Effector memory CD8-positive, alpha-beta T cell (primary cell): ENCODE measurements around the gene HMG20A.

Experiments
- ATAC-seq: fragments of 150-1000 bp; cut with Tn5 transposase; replicated peaks from 2 replicates; pipeline ENCODE4 v1.10.0; 2021; ENCODE audit warnings: mild to moderate bottlenecking, moderate library complexity
- DNase-seq, 3 experiments: peaks; one replicate each; pipeline ENCODE4 v3.0.0; 2021
- H3K27ac Mint-ChIP-seq, 2 donors: one replicate each; pipeline ENCODE4 v1.8.0; 2022; ENCODE audit warnings: mild to moderate bottlenecking in 2 of 2, mixed read lengths in 2 of 2, moderate library complexity in 2 of 2
- H3K27me3 Mint-ChIP-seq, 2 donors: one replicate each; pipeline ENCODE4 v1.8.0; 2022; ENCODE audit warnings: mixed read lengths in 2 of 2
- H3K36me3 Mint-ChIP-seq: one replicate; pipeline ENCODE4 v1.8.0; 2022; ENCODE audit warnings: mild to moderate bottlenecking, moderate library complexity, mixed read lengths; ENCODE audit not compliant: insufficient read depth
- H3K4me1 Mint-ChIP-seq, 2 donors: one replicate each; pipeline ENCODE4 v1.8.0; 2022; ENCODE audit warnings: low read depth in 2 of 2, mixed read lengths in 2 of 2
- H3K4me3 Mint-ChIP-seq, 2 donors: one replicate each; pipeline ENCODE4 v1.8.0; 2022; ENCODE audit warnings: mild to moderate bottlenecking in 2 of 2, mixed read lengths in 2 of 2, moderate library complexity in 2 of 2
- H3K9me3 Mint-ChIP-seq, 2 donors: one replicate each; pipeline ENCODE4 v1.8.0; 2022; ENCODE audit warnings: mixed read lengths in 2 of 2

HMG20A gene

DNA sequence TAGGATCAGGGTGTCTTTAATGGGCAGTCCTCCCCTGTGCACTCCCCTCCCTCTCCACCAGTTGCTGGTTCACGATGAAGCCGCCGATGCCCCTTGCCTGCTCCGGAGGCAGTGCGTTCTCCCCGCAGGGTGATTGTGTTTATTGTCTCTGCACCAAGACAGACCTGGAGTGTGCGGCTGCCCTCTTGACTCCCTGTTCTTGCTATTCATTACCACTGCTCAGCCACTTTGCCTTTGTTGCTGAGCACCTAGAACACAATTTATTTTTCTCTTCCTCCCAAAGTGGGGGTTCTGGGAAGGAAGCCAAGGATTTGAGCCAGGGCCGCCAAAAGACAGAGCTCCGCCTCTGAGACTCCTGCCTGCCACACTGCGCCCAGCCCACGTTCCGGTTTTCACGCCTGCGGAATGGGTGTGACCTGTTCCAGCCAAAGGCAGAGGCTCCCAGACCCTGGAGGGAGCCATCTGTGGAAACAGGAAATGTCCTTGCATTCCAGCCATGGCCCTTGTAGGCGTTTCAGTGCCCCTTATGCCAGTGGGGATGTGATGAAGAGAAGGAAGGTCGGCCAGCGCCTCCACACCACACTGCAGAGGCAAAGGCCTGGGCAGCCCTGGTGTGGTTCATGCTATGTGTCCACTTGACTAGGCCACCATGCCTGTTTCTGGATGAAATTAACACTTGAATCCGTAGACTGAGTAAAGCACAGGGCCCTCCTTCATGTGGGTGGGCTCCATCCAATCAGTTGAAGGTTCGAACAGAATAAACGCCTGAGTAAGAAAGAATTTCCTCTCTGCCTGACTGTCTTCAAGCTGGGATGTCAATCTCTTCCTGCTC, 85.8 kb downstream of the HMG20A start:
- H3K27ac Mint-ChIP-seq: no peak overlapping the region
- no peak for ATAC-seq
- H3K9me3 Mint-ChIP-seq: no peaks in the 10 kb centered on the region
- H3K4me1 Mint-ChIP-seq: peaks cover 0 to 4% of the 10 kb centered on the region in 2 donors
- no peaks in the 10 kb centered on the region for H3K36me3 Mint-ChIP-seq
- DNase-seq: no peak
- no peaks in the 10 kb centered on the region for H3K27me3 Mint-ChIP-seq
- H3K4me3 Mint-ChIP-seq: no peak overlapping the region

DNA sequence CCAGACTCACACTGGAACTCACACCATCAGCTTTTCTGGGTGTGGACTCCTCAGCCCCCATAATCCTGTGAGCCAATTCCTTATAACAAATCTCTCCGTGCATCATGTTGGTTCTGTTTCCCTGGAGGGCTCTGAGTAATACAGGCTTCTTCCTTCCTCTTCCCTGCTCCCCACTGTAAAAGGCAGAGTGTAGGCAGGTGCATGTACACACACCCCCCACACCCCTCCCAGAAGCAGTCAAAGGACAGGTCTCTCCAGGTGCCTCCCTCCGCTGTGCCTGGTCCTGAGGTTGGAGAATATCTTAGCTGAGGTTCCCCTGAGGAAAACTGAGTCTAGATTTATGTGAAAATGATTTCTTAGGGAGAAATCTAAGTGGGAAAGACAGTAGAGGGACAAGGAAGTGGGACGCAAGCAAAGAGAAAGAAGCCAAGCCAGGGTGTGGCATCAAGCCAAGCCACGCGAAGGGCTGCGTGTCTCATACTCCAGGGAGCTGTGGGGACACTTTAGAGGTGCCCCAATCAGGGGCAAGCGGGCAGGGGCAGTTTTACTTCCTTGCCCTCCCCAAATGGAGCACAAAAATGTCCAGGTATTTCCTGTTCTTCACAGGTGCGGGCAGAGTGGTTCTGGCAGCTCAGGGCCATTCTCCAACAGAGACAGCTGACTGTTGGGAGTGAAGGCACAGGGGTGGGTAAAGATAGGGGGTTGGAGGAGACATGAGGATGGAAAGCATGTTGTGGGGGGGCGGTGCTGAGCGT, 86.6 kb downstream of the HMG20A start:
- ATAC-seq (no peak), DNase-seq (no peak)
- Mint-ChIP-seq H3K4me3 (no peak overlapping the region), H3K36me3 (no peaks in the 10 kb centered on the region), H3K27me3 (no peaks in the 10 kb centered on the region), H3K4me1 (peaks cover 0 to 4% of the 10 kb centered on the region in 2 donors), H3K27ac (no peak overlapping the region), H3K9me3 (no peaks in the 10 kb centered on the region)

DNA sequence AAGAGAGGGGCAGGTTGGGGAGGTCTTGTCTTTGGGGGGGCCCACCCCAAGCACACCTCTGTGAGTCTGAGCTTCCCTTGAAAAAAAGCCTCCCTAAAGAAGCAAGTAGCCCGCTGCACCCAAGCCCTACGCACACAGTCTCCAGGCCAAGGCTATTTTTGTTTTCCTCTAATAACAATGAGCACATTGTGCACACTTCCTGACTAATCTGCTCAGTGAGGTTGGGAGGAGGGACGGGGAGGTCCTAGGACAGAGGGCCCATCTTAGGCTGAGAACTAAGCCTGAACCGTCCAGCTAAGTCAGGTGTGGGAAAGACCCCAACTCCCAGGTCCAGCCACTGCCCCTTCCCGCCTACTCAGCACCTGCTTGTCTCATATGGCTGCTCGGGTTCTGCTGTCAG, 87.2 kb downstream of the HMG20A start:
- Mint-ChIP-seq H3K36me3 (no peaks in the 10 kb centered on the region), H3K4me1 (peaks cover 0 to 4% of the 10 kb centered on the region in 2 donors), H3K27ac (no peak overlapping the region), H3K4me3 (no peak overlapping the region), H3K9me3 (no peaks in the 10 kb centered on the region), H3K27me3 (no peaks in the 10 kb centered on the region)
- DNase-seq (no peak), ATAC-seq (no peak)

DNA sequence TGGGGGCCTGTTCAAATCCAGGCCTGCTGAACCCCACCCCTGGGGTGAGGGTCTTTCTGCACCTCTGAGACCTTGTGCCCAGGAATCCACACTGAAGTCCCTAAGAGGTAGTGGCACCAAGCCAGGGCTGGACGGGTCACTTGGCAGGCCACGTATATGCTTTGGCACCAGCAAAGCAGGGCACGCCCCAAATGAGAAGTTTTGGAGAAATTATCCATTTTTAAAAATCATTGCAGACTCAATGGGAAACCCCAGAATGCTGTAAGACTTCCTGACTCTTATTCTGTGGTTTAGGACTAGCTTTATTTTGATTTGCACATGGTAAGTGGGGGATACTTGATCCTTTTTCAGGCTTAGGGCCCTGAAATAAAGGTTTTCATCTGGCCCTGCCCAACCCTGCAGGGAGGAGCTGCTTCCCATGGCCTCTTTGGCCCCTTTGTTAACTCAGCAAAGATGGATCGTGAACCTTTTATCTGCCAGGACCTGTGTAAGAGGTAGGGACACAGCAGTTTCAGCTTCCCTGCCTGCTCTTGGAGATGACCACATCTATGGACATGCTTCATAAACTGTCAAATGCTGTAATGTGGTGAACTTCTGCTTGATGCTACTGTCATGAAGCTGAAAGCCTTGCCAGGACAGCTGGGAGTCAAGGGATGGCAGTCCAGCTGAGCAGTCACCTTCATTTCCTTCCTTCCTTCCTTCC, 88.0 kb downstream of the HMG20A start:
- no peak overlapping the region for H3K27ac Mint-ChIP-seq
- ATAC-seq (no peak), DNase-seq (no peak)
- H3K4me3 Mint-ChIP-seq: no peak overlapping the region
- peaks cover 0 to 4% of the 10 kb centered on the region in 2 donors for H3K4me1 Mint-ChIP-seq
- no peaks in the 10 kb centered on the region for H3K9me3 Mint-ChIP-seq
- H3K27me3 Mint-ChIP-seq: no peaks in the 10 kb centered on the region
- no peaks in the 10 kb centered on the region for H3K36me3 Mint-ChIP-seq

DNA sequence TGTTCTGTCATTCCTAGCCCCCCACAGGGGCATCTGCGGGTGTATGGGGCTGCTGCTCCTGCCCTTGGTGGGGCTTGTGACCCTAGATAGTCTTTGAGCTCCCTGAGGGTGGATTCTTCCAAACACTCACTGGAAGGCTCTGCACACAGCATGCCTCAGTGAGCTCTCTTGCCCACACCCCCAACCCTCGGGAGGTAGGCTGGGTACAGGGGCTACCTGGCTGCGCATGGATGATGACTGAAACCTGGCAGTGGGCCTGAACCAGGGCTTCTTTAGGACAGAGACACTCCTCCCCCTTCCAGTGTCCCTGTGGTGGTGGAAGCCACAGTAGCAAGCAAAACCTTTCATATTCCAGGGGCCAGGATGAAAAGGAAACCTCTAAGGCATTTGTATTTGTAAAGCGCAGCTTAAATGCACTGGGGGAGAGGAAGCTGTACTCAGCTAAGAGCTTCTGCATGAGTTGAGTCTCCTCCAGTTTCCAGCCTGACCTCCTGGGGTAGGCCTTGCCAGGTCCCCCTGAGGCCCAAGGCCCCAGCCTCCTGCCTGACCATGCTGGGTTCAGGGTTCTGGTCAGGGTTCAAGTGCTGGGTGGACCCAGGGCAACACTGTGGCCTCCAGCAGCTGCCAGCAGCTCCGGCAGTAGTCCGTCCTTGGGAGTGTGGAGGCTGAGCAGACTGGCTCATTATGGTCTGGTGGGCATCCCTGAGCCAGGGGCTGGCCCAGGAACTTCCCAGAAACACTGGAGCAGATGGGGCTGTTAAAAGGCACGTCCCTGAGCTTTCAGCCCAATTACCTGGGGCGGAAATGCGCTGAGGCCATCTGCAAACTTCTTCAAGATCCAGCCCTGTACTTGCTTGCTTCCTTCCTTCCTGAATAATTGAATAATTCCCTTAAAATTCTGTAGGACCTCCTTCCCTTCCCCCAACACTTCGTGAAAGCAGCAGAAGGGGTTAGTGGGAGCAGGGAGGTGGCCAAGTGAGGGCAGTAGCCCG, 89.7 kb downstream of the HMG20A start:
- peaks cover 0 to 4% of the 10 kb centered on the region in 2 donors for H3K4me1 Mint-ChIP-seq
- no peaks in the 10 kb centered on the region for H3K9me3 Mint-ChIP-seq
- no peaks in the 10 kb centered on the region for H3K27me3 Mint-ChIP-seq
- H3K36me3 Mint-ChIP-seq: no peaks in the 10 kb centered on the region
- H3K27ac Mint-ChIP-seq: no peak overlapping the region
- DNase-seq: no peak
- no peak for ATAC-seq
- H3K4me3 Mint-ChIP-seq: no peak overlapping the region

DNA sequence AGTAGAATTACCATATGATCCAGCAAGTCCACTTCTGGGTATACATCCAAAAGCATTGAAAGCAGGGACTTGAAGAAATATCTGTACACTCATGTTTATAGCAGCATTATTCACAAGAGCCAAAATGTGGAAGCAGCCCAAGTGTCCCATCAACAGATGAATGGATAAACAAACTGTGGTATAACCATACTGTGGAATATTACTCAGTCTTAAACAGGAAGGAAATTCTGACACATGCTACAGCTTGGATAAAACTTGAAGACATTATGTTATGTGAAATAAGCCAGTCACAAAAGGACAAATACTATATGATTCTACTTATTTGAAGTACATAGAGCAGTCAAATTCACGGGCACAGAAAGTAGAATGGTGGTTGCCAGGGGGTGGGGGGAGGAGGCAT, 91.2 kb downstream of the HMG20A start:
- Mint-ChIP-seq H3K4me3 (no peak overlapping the region), H3K27me3 (no peaks in the 10 kb centered on the region), H3K9me3 (no peaks in the 10 kb centered on the region), H3K27ac (no peak overlapping the region), H3K36me3 (no peaks in the 10 kb centered on the region), H3K4me1 (peaks cover 0 to 4% of the 10 kb centered on the region in 2 donors)
- no peak for ATAC-seq
- DNase-seq: no peak

DNA sequence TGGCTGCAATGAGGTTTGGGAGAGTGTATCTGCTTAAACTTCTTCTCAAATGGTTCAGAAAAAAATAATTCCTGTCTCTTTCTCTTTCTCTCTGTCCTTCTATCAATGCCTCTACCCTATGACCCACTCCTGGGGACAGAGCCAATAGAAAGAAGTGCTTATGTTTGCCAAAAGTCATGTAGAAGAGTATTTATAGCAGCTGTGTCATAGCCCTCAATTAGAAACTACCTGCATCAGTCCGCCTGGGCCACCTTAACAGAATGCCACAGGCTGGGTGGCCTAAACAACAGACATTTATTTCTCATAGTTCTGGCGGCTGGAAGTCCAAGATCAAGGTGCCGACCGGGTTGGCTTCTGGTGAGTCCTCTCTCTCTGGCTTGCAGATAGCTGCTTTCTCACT, 92.5 kb downstream of the HMG20A start:
- Mint-ChIP-seq H3K4me3 (no peak overlapping the region), H3K27ac (no peak overlapping the region), H3K27me3 (no peaks in the 10 kb centered on the region), H3K4me1 (peaks cover 0 to 3% of the 10 kb centered on the region in 2 donors), H3K36me3 (no peaks in the 10 kb centered on the region), H3K9me3 (no peaks in the 10 kb centered on the region)
- no peak for DNase-seq
- ATAC-seq: no peak

DNA sequence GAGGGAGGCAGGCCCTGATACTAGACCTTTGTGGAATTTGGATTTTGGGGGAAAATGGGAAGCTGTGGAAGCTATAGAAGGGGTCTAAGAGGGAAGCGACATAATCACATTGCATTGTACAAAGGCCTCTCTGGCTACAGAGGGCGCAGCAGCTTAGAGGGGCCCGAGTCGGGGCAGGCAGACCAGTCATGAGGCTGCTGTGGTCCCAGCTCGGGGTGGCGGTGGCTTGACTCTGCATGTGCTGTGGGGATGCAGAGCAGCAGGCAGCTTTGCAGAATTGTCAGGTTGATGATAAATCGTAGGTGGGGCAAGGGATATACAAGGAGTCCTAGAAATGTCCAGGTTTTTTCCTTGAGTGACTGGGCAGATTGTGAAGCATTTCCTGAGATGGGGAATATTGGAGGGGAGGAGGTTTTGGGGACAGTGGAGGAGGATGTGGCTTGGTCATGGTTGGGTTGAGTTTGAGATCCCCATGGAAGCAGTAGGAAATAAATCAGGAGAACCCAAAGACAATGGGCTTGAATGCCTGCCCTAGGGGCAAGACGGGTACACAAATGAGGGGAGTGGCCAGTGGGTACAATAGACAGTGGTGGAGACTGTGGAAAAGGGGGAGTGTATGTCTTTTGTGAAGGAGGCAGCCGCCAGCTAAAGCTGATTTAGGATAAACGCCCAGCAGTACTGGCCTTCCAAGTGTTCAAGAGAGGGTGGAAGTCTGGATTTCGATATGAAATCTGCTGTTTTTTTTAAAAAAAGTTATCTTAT, 94.1 kb downstream of the HMG20A start:
- no peaks in the 10 kb centered on the region for H3K27me3 Mint-ChIP-seq
- DNase-seq (no peak), ATAC-seq (no peak)
- no peaks in the 10 kb centered on the region for H3K36me3 Mint-ChIP-seq
- H3K4me3 Mint-ChIP-seq: no peak overlapping the region
- peak overlapping the region in 1 of 2 donors; percentile 2 for H3K27ac Mint-ChIP-seq
- no peaks in the 10 kb centered on the region for H3K4me1 Mint-ChIP-seq
- H3K9me3 Mint-ChIP-seq: no peaks in the 10 kb centered on the region

DNA sequence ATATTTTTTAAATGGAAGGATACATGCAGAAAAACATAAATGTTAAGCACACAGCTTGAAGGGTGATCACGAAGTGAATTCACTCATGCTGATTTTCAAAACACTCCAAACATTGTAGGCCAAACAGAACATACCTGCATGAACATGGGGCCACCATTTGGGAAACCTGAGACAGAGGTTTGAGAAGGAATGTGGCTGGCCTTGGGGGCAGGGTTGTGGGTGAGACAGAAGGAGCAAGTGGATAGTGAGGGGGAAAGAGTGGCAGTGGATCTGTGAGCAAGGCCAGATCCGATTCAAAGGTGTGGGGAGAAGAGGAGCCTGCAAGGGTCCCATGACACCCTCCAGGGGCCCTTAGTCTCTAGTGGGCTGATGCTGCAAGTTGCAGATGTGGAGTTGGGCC, 94.9 kb downstream of the HMG20A start:
- Mint-ChIP-seq H3K27me3 (no peaks in the 10 kb centered on the region), H3K36me3 (no peaks in the 10 kb centered on the region), H3K27ac (no peak overlapping the region), H3K9me3 (no peaks in the 10 kb centered on the region), H3K4me3 (no peak overlapping the region), H3K4me1 (no peaks in the 10 kb centered on the region)
- ATAC-seq: no peak
- no peak for DNase-seq

DNA sequence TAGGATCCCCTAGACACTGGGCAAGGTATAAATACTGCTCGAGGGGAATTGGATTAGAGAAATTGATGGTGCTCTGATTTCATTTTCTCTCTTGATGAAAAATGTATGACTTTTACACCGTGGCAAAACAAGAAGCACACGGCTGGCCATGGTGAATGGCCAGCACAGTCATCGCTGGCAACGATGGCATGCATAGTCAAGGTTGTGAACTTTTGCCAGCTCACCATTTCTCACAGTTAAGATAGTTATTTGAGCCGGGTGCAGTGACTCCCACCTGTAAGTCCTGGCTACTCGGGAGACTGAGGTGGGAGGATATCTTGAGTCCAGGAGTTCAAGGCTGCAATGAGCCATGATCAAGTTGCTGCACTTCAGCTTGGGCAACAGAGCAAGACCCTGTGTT, 95.4 kb downstream of the HMG20A start:
- Mint-ChIP-seq H3K27ac (no peak overlapping the region), H3K9me3 (no peaks in the 10 kb centered on the region), H3K4me1 (no peaks in the 10 kb centered on the region), H3K27me3 (no peaks in the 10 kb centered on the region), H3K4me3 (no peak overlapping the region), H3K36me3 (no peaks in the 10 kb centered on the region)
- ATAC-seq (no peak), DNase-seq (no peak)

DNA sequence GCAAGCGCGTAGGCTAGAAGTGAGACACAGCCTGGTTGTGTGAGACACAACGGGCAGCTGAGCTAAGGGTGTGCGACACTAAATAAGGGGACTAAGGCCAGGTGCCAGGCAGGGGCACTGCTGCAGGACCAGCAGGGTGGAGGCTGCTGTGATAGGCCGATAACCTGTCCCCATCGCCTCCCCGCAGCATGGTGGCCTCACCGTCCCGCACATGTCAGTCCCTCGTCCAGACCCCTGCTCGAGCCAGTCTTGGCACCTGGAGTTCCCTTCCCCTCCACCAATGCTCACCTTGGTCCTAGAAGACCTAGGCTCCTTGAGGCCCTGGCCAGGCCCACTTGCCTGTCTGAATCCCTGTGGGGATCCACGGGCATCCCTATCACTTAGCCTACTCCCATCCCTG, 96.1 kb downstream of the HMG20A start:
- ATAC-seq: no peak
- Mint-ChIP-seq H3K27me3 (no peaks in the 10 kb centered on the region), H3K4me3 (no peak overlapping the region), H3K9me3 (no peaks in the 10 kb centered on the region), H3K4me1 (no peaks in the 10 kb centered on the region), H3K36me3 (no peaks in the 10 kb centered on the region), H3K27ac (no peak overlapping the region)
- DNase-seq: no peak

DNA sequence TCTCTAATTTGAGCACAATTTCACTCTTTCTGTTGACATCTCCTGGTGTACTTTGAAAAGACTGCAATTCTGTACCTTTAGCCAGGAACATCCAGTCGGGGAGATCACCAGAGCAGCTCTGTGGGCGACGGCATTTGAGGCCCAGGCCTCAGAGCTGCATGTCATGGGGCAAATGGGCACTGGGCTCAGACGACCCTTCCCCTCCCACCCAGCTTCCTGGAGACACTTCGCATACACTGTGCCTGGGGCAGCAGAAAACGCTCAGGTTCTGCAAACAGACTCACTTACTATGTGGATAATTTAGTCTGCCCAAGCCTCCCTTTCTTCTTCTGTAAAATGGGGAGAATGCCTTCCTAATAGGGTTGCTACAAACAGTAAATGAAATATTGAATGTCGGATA, 96.9 kb downstream of the HMG20A start:
- Mint-ChIP-seq H3K36me3 (no peaks in the 10 kb centered on the region), H3K27me3 (no peaks in the 10 kb centered on the region)
- ATAC-seq: no peak

More for the DNA sequence above, 96.9 kb downstream of the HMG20A start:
- no peak overlapping the region for H3K27ac Mint-ChIP-seq
- no peaks in the 10 kb centered on the region for H3K9me3 Mint-ChIP-seq
- DNase-seq: no peak
- H3K4me3 Mint-ChIP-seq: no peak overlapping the region
- H3K4me1 Mint-ChIP-seq: no peaks in the 10 kb centered on the region
